ENCODE data around the gene FST. TPM values are rescaled to one million over a fixed set of nuclear protein-coding genes. Genes with fewer than 3 reads are reported as not detected.

FST gene
- polyA plus RNA-seq, 4 donors, result 28.5 to 174 (median 35.7) TPM

DNA sequence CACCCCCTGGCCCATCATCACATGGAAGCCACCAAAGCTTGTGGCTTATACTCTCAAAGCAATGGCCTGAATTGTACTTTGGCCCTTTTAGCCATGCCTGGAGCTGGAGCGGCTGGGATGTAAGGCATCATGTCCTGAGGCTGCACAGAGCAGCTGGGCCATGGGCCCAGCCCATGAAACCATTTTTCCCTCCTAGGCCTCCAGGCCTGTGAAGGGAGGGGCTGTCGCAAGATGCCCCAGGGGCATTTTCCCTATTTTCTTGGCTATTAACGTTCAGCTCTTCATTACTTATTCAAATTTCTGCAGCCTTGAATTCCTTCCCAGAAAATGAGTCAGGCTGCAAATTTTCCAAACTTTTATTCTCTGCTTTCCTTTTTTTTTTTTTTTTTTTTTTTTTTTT lies 27.7 kb downstream of the FST start:
- DNase-seq (ENCODE audit: low read depth in 4 of 4, low spot score in 3 of 4), result no peak

DNA sequence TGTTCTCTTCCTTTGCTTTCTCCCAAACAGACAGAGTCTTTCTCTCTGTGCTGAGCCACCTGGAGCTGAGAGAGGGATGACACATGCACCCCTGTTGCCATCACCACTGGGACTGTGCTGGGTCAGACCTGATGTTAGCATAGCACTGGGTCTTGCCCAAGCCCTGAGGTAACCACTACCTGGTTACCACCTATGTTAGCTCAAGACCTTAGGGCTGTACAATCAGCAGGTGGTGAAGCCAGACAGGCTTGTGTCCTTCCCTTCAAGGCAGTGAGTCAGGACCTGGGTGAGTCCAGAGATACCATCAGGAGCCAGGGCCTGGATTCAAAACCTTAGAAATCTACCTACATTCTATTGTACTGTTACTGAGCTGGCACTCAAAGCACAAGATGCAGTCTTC lies 32.1 kb downstream of the FST start:
- DNase-seq (ENCODE audit: low read depth in 4 of 4, low spot score in 3 of 4), result no peak

DNA sequence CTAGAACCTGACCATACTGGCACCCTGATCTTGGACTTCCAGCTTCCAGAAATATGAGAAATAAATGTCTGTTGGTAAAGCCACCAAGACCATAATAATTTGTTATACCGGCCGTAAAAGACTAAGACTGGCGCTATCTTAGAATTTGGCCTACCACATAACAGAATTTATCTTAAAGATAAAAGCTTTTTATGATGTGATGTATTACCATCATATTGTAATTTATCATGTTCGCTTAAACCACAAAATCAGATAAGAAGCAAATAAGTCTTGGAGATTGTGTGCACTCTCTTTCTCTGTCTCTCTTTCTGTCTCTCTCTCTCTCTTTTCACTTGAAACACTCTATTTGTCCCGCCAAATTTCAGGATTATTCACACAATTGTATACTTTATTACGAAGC lies 35.6 kb downstream of the FST start:
- DNase-seq (ENCODE audit: low read depth in 4 of 4, low spot score in 3 of 4), result no peak

DNA sequence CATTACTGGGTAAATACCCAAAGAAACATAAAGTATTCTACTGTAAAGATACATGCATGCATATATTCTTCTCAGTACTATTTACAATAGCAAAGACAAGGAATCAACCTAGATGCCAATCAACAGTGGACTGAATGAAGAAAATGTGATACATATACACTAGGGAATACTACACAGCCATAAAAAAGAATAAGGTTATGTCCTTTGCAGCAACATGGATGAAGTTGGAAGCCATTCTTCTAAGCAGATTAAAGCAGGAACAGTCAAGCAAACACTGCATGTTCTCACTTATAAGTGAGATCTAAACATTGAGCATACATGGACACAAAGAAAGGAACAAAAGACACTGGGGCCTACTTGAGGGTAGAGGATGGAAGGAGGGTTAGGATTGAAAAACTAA lies 40.4 kb downstream of the FST start:
- DNase-seq (ENCODE audit: low read depth in 4 of 4, low spot score in 3 of 4), result no peak

Other genes with a start within 250 kb of the FST start
- gene NDUFS4, start 80.0 kb downstream of the FST start, polyA plus RNA-seq (ENCODE audit: insufficient read length in 4 of 4), result 100 to 1,000 TPM; 127 to 155 (median 138) TPM